GM20000 (cell line): ENCODE results near the gene PHACTR1.
A peak's percentile ranks its signal among the peaks of the same experiment; 100 is the strongest.

Experiments used
- DNase-seq: peaks from one replicate; pipeline ENCODE4 v3.0.0; 2012; ENCODE audit warnings: low spot score
- CTCF ChIP-seq: IDR thresholded peaks from 2 replicates; pipeline ENCODE4 v1.5.1; 2012; ENCODE audit warnings: mild to moderate bottlenecking, control low read depth; ENCODE audit errors: extremely low read depth, missing control alignments

Gene PHACTR1

GRCh38 chr6:13332349-13332706, 615.8 kb downstream of the PHACTR1 start:
- TF ChIP-seq CTCF: no peak
- no peak for DNase-seq

- no peak for TF ChIP-seq CTCF
- DNase-seq: no peak
Observed at GRCh38 chr6:13334953-13335352, 618.4 kb downstream of the PHACTR1 start.

GRCh38 chr6:13336553-13336952, 620.0 kb downstream of the PHACTR1 start:
- peak; percentile 65 for DNase-seq
- peak; percentile 88 for TF ChIP-seq CTCF

- no peak for DNase-seq
- no peak for TF ChIP-seq CTCF
Observed at GRCh38 chr6:13338038-13338437, 621.5 kb downstream of the PHACTR1 start.
